Cardiac muscle cell (in vitro differentiated cells and primary cell): Measurements from ENCODE around the gene COPZ1. TPM values are rescaled to one million over a fixed set of nuclear protein-coding genes. Genes with fewer than 3 reads are reported as not detected.

Experiments used
- DNase-seq, 2 donors: peaks; one replicate each; pipeline versions ENCODE4 v3.0.0 to v3.0.0-alpha.2; 2010 to 2017; ENCODE audit warnings: low read depth in 1 of 2, low spot score in 1 of 2
- H3K27ac ChIP-seq: fragments of 200-600 bp; sonication (generic); 2 replicates; pipeline ENCODE4 v1.5.1; 2016
- H3K27me3 ChIP-seq: fragments of 200-600 bp; sonication (generic); 2 replicates; pipeline ENCODE4 v1.6.0; 2016; ENCODE audit warnings: control low read depth
- H3K36me3 ChIP-seq: fragments of 200-600 bp; sonication (generic); 2 replicates; pipeline ENCODE4 v1.5.1; 2016; ENCODE audit warnings: control low read depth
- H3K4me1 ChIP-seq: fragments of 200-600 bp; sonication (generic); 2 replicates; pipeline ENCODE4 v1.8.1; 2017; ENCODE audit warnings: low read depth, mild to moderate bottlenecking, mixed run types
- H3K4me3 ChIP-seq: fragments of 200-600 bp; sonication (generic); 2 replicates; pipeline ENCODE4 v1.5.1; 2016; ENCODE audit warnings: mild to moderate bottlenecking
- H3K9me3 ChIP-seq: fragments of 200-600 bp; sonication (generic); 2 replicates; pipeline ENCODE4 v1.5.1; 2017; ENCODE audit warnings: low read depth, mild to moderate bottlenecking, control low read depth
- CTCF ChIP-seq: IDR thresholded peaks from 2 replicates; pipeline ENCODE4 v1.5.1; 2012; ENCODE audit warnings: low read depth, mild to moderate bottlenecking, low read length
- polyA plus RNA-seq: library from polyadenylated mRNA; unstranded; fragments of >200 nt; fragmentation: Nextera tagmentation; extraction: Ambion mirVana; gene quantifications from 2 replicates; pipeline ENCODE4 v1.2.1, GENCODE V29; 2016
- total RNA-seq: library from RNA; depleted of rRNA; stranded (reverse); fragments of >200 nt; gene quantifications from 2 replicates; pipeline ENCODE4 v1.2.3, GENCODE V29; 2016

The COPZ1 gene
- total and polyA plus RNA-seq, 2 experiments from 2014 or later = 152 to 213 TPM

DNA sequence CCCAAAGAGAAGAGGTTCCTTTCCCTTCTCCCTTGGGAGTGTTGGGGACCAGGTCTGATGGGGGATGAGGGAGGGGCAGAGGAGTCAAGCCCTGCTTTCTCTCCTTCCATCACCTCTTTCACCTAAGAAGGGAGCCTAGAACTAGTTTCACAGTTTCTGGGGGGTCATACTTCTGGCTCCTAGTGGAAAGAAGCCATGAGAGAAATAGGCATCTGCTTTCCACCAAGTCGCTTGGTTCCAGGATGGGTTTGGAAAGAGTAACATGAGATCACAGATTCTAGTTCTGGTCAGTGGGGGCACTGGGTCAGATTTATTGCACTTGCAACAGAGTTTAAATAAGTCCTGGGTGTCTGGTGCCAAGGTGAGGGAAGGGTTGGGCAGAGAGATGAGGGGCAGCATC, 70.1 kb downstream of the COPZ1 start:
- no peak for DNase-seq
- Histone ChIP-seq H3K4me3 (no peak overlapping the region), H3K27me3 (no peaks in the 10 kb centered on the region), H3K4me1 (peaks cover 4% of the 10 kb centered on the region), H3K9me3 (no peaks in the 10 kb centered on the region), H3K36me3 (peaks cover 31% of the 10 kb centered on the region), H3K27ac (no peak overlapping the region)
- TF ChIP-seq CTCF = no peak

DNA sequence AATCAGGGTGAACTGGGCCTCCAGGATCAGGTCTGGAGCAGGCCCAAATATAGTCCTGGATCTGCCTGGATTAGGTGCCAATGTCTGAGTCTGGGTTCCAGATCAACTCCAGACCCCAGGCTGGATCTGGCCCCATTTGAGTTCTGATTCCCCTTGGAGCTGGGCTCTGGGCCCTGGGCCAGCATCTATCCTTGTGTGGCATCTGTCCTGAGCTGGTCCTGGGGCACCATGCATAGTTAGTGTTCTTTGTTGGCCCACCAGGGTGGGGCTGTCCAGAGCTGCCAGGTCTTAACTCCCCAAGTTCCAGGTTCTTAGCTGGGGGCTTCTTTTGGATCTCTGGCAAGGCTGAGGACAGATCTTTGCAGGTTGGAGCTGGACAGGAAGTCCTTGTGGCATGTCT, 70.6 kb downstream of the COPZ1 start:
- Histone ChIP-seq H3K27ac (no peak overlapping the region), H3K4me1 (no peaks in the 10 kb centered on the region), H3K9me3 (no peaks in the 10 kb centered on the region), H3K27me3 (no peaks in the 10 kb centered on the region), H3K4me3 (no peak overlapping the region), H3K36me3 (peaks cover 33% of the 10 kb centered on the region)
- TF ChIP-seq CTCF = no peak
- no peak for DNase-seq

DNA sequence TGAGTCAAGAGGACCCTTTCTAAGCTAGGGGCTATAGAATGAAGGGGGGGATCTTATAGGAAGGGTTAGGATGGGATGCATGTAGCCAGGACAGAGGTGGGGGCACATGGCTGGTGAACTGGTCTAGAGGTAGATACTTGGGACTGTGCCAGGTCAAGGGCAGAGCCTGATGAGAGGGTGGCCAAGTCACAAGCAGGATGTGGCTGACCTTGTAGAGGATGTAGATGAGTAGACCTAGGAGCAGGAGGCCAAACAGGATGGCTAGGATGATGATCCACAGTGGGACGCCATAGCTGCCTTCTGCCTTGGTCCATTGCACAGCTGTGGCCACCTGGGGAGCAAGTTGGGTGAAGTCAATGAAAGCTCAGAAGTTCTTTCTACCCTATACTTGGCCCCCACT, 72.2 kb downstream of the COPZ1 start:
- Histone ChIP-seq H3K4me3 (no peak overlapping the region), H3K36me3 (peaks cover 46% of the 10 kb centered on the region), H3K4me1 (no peaks in the 10 kb centered on the region), H3K27me3 (no peaks in the 10 kb centered on the region), H3K9me3 (no peaks in the 10 kb centered on the region), H3K27ac (no peak overlapping the region)
- DNase-seq = no peak
- TF ChIP-seq CTCF = no peak

GRCh38 chr12:54398218-54398617, 73.3 kb downstream of the COPZ1 start:
- Histone ChIP-seq H3K27ac (no peak overlapping the region), H3K4me1 (no peaks in the 10 kb centered on the region), H3K27me3 (no peaks in the 10 kb centered on the region), H3K9me3 (no peaks in the 10 kb centered on the region), H3K36me3 (peaks cover 49% of the 10 kb centered on the region), H3K4me3 (no peak overlapping the region)
- DNase-seq = no peak
- TF ChIP-seq CTCF = no peak

- peak; percentile 85 to 90 for DNase-seq
- Histone ChIP-seq H3K36me3 (peaks cover 59% of the 10 kb centered on the region), H3K4me1 (no peaks in the 10 kb centered on the region), H3K27ac (no peak overlapping the region), H3K9me3 (no peaks in the 10 kb centered on the region), H3K27me3 (no peaks in the 10 kb centered on the region), H3K4me3 (no peak overlapping the region)
- peak; percentile 100 for TF ChIP-seq CTCF
Observed at GRCh38 chr12:54398995-54399793, 74.3 kb downstream of the COPZ1 start.
